Kidney (tissue), 14 donors: ENCODE results near the gene PAX3. TPM values are rescaled to one million over a fixed set of nuclear protein-coding genes. Genes with fewer than 3 reads are reported as not detected.

Source experiments
- DNase-seq, 5 donors: peaks; one replicate each; pipeline ENCODE4 v3.0.0-alpha.2; 2013 to 2020
- FAIRE-seq: peaks from 2 replicates; lab custom pipeline; 2012; peaks lifted over from hg19 to GRCh38; lab: Jason Lieb, UNC
- H3K27ac ChIP-seq, 2 donors: one replicate each; pipeline ENCODE4 v1.7.0; 2013; ENCODE audit warnings: low read depth in 2 of 2, low read length in 2 of 2, inconsistent platforms in 1 of 2
- H3K27me3 ChIP-seq: one replicate; pipeline ENCODE4 v1.7.1; 2013; ENCODE audit warnings: low read length, inconsistent platforms; ENCODE audit not compliant: control insufficient read depth, insufficient read depth
- H3K36me3 ChIP-seq, 3 donors: one replicate each; pipeline versions ENCODE4 v1.7.0 to v1.7.1; 2013; ENCODE audit warnings: low read length in 3 of 3, control low read depth in 1 of 3, inconsistent platforms in 1 of 3; ENCODE audit not compliant: insufficient read depth in 3 of 3, control insufficient read depth in 2 of 3
- H3K4me1 ChIP-seq, 3 donors: one replicate each; pipeline versions ENCODE4 v1.7.0 to v1.7.1; 2013; ENCODE audit warnings: low read length in 3 of 3, inconsistent platforms in 1 of 3, low read depth in 1 of 3; ENCODE audit not compliant: control insufficient read depth in 2 of 3, insufficient read depth in 2 of 3
- H3K4me3 ChIP-seq, 3 donors: one replicate each; pipeline versions ENCODE4 v1.7.0 to v1.8.1; 2013; ENCODE audit warnings: low read length in 3 of 3, control low read depth in 1 of 3, inconsistent platforms in 1 of 3
- H3K9ac ChIP-seq, 3 donors: one replicate each; pipeline versions ENCODE4 v1.7.0 to v1.7.1; 2013; ENCODE audit warnings: low read length in 3 of 3, control low read depth in 1 of 3, inconsistent platforms in 1 of 3
- H3K9me3 ChIP-seq, 3 donors: one replicate each; pipeline versions ENCODE4 v1.7.0 to v1.7.1; 2013; ENCODE audit warnings: low read length in 3 of 3, control low read depth in 1 of 3, inconsistent platforms in 1 of 3; ENCODE audit not compliant: control insufficient read depth in 2 of 3, insufficient read depth in 1 of 3
- CTCF ChIP-seq: IDR thresholded peaks from 3 replicates; pipeline ENCODE4 v1.5.1; 2012; ENCODE audit warnings: mild to moderate bottlenecking, moderate library complexity, borderline replicate concordance; ENCODE audit not compliant: insufficient read depth; ENCODE audit errors: extremely low read depth
- intact Hi-C: fragments of 100-400 bp; cut with DNase I; formaldehyde crosslinking; loops from one replicate; pipeline ENCODE4 v1.11.1; 2022
- polyA plus RNA-seq: library from polyadenylated mRNA; stranded (reverse); fragments of 350-450 nt; fragmentation: Illumina TruSeq; extraction: RNeasy Lipid Tissue Mini Kit (QIAGEN cat#74804); gene quantifications from one replicate; pipeline ENCODE4 v1.2.3, GENCODE V29; 2014; ENCODE audit warnings: low read depth, low replicate concordance; ENCODE audit not compliant: insufficient read depth
- total RNA-seq: library from RNA; stranded (reverse); fragmentation: NEBNext Ultra II Directional; extraction: Animal tissue kit (Norgen Biotek cat#: 25700); gene quantifications from one replicate; pipeline ENCODE4 v1.2.1, GENCODE V29; 2021
- donor health status: control.
- donor health status: control.
- donor health status: control.
- donor health status: control.
- donor health status: control.
- donor health status: DM: yes; HTN: yes; CAD: no.
- donor health status: Normal renal cell carcinoma (clear cell type).

Gene PAX3
- total and polyA plus RNA-seq, 2 donors from 2014 or later = not detected

DNA sequence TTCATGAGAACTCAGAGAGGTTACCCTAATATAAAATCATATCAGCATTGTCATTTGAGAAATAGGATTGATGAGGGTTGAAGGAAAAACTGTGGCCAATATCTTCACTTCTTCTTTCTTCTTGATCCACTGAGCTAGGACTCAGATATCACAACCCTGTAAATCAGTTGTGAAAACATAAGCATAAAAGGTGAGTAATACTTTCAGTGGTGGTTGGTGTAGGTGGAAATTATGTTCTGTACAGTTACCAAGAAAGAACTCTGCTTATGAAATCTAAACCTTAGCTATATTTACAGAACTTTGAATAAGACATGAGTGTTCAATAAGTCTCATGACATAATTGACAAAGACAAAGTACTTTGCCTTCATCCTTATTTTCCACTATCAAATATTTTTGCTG is 56.3 kb downstream of the PAX3 start:
- Histone ChIP-seq H3K9ac (no peak overlapping the region), H3K27me3 (peaks cover 32% of the 10 kb centered on the region), H3K27ac (no peak overlapping the region), H3K4me1 (no peaks in the 10 kb centered on the region), H3K4me3 (no peak overlapping the region), H3K36me3 (no peaks in the 10 kb centered on the region), H3K9me3 (no peaks in the 10 kb centered on the region)
- FAIRE-seq = no peak
- intact Hi-C loops = no loop called here
- TF ChIP-seq CTCF = no peak
- no peak for DNase-seq

GRCh38 chr2:222241128-222241870 is 57.5 kb downstream of the PAX3 start:
- H3K9ac ChIP-seq = no peak overlapping the region
- no peak for TF ChIP-seq CTCF
- no peak overlapping the region for H3K4me3 ChIP-seq
- no peaks in the 10 kb centered on the region for H3K36me3 ChIP-seq
- H3K27ac ChIP-seq = no peak overlapping the region
- intact Hi-C loops = no loop called here
- H3K4me1 ChIP-seq = no peaks in the 10 kb centered on the region
- H3K27me3 ChIP-seq = peaks cover 36% of the 10 kb centered on the region
- FAIRE-seq (no peak), DNase-seq (peak in 2 of 5 donors; percentile 3 to 9)
- no peaks in the 10 kb centered on the region for H3K9me3 ChIP-seq

- Histone ChIP-seq H3K27me3 (peaks cover 36% of the 10 kb centered on the region), H3K27ac (no peak overlapping the region), H3K9ac (no peak overlapping the region), H3K4me3 (no peak overlapping the region), H3K9me3 (no peaks in the 10 kb centered on the region), H3K4me1 (no peaks in the 10 kb centered on the region), H3K36me3 (no peaks in the 10 kb centered on the region)
- intact Hi-C loops = no loop called here
- no peak for TF ChIP-seq CTCF
- FAIRE-seq (no peak), DNase-seq (peak in 1 of 5 donors; percentile 14)
Measured at GRCh38 chr2:222240676-222241049, 58.1 kb downstream of the PAX3 start.
